SH-SY5Y (cell line): ENCODE measurements around the gene HNRNPUL2.

Source experiments
- GATA2 ChIP-seq: IDR thresholded peaks from 2 replicates; pipeline ENCODE4 v1.6.1; 2011; ENCODE audit warnings: mild to moderate bottlenecking, low read depth, low read length
- GATA3 ChIP-seq: IDR thresholded peaks from 2 replicates; pipeline ENCODE4 v1.6.1; 2011; ENCODE audit warnings: low read depth, mild to moderate bottlenecking, low read length, moderate library complexity

DNA sequence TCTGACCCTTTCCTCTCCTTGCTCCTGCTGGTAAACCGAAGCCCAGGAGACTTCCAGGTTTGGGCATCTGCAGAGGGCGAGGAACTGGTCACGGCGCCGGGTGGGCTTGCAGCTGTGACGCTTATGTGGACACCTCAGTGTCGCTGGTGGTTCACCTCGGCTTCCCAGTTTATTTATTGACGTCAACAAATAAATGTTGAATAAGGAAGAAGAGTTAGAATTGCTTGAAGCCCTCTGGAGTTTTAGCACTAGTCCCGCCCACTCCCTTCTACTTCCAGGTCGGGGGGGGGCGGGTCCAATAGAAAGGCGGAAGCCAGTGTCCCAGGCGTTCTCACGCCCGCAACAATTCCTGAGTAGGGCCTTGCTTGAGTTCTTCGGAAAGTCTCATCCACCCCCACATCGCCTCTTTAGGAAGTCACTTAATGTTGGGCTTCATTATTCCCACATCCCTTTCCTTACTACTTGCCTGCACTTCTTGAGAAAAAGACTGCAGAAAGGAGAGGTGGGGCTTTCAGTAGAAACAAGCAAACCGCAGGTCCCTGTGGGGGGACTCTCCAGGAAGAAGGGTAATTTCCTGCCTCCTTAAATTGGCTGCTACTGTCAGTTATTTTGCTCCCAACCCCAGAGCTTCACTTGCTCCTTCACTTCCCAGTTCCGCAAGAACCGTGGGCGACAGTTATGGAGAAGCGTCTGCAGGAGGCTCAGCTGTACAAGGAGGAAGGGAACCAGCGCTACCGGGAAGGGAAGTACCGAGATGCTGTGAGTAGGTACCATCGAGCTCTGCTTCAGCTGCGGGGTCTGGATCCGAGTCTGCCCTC is 1.1 kb upstream of the HNRNPUL2 start, which contains the start of gene TTC9C:
- TF ChIP-seq GATA3, result no peak
- TF ChIP-seq GATA2, result no peak
